Vagina (tissue), 2 donors: ENCODE results near the gene ZNF423. TPM values are rescaled to one million over a fixed set of nuclear protein-coding genes. Genes with fewer than 3 reads are reported as not detected.
"Not testable (repeated sequence)": the region's sequence is repeated elsewhere in the genome, so short reads cannot be mapped to it uniquely, and the experiment has no call there.

Source experiments
- DNase-seq, 2 donors: peaks; one replicate each; pipeline ENCODE4 v3.0.0-alpha.2; 2017; ENCODE audit errors: extremely low spot score in 2 of 2
- H3K27ac ChIP-seq: fragments of 200-600 bp; sonication (generic); one replicate; pipeline ENCODE4 v1.5.1; 2019
- H3K27me3 ChIP-seq: fragments of 200-600 bp; sonication (generic); one replicate; pipeline ENCODE4 v1.5.1; 2019
- H3K36me3 ChIP-seq, 2 donors: fragments of 200-600 bp; sonication (generic); one replicate each; pipeline ENCODE4 v1.5.1; 2017 to 2019
- H3K4me1 ChIP-seq: fragments of 200-600 bp; sonication (generic); one replicate; pipeline ENCODE4 v1.5.1; 2019
- H3K4me3 ChIP-seq, 2 donors: fragments of 200-600 bp; sonication (generic); 1 replicate in 1 of 2; 2 replicates in 1 of 2; pipeline ENCODE4 v1.5.1; 2016 to 2019
- H3K9me3 ChIP-seq: fragments of 200-600 bp; sonication (generic); one replicate; pipeline ENCODE4 v1.5.1; 2019
- POLR2A ChIP-seq, 2 donors: fragments of 450-650 bp; IDR thresholded peaks; one replicate each; pipeline ENCODE4 v1.6.1; 2017; ENCODE audit warnings: antibody characterized with exemption in 2 of 2, mild to moderate bottlenecking in 2 of 2, moderate library complexity in 2 of 2
- POLR2AphosphoS5 ChIP-seq, 2 donors: sonication (generic); formaldehyde crosslinking; IDR thresholded peaks; one replicate each; pipeline ENCODE4 v1.9.0; 2017; ENCODE audit warnings: antibody characterized with exemption in 2 of 2, mild to moderate bottlenecking in 2 of 2, low read depth in 1 of 2; ENCODE audit not compliant: insufficient read depth in 1 of 2
- intact Hi-C: fragments of 100-400 bp; cut with DNase I; formaldehyde crosslinking; loops from one replicate; pipeline ENCODE4 v1.15.1; 2023
- total RNA-seq: library from RNA; depleted of rRNA; stranded (reverse); fragments of >200 nt; gene quantifications from one replicate; pipeline ENCODE4 v1.2.3, GENCODE V29; 2016
- TF ChIP-seq, protein P1 (sequence below), 3 experiments: fragments of 450-650 bp in 2 of 3; fragments of 200-600 bp in 1 of 3; sonication (generic) in 1 of 3; IDR thresholded peaks; one replicate each; pipeline ENCODE4 v1.5.1; 2017 to 2019; ENCODE audit warnings: antibody characterized with exemption in 3 of 3, mild to moderate bottlenecking in 2 of 3, moderate library complexity in 2 of 3

Gene ZNF423
- total RNA-seq, 1 donor from 2014 or later, result 10.3 TPM

- intact Hi-C loops, result no loop called here
- TF ChIP-seq POLR2AphosphoS5 (IDR thresholded peaks at IDR 0.05; ENCODE audit: insufficient read depth in 1 of 2, low read depth in 1 of 2) (no peak), POLR2A (IDR thresholded peaks at IDR 0.05) (no peak)
- TF ChIP-seq, protein P1, sequence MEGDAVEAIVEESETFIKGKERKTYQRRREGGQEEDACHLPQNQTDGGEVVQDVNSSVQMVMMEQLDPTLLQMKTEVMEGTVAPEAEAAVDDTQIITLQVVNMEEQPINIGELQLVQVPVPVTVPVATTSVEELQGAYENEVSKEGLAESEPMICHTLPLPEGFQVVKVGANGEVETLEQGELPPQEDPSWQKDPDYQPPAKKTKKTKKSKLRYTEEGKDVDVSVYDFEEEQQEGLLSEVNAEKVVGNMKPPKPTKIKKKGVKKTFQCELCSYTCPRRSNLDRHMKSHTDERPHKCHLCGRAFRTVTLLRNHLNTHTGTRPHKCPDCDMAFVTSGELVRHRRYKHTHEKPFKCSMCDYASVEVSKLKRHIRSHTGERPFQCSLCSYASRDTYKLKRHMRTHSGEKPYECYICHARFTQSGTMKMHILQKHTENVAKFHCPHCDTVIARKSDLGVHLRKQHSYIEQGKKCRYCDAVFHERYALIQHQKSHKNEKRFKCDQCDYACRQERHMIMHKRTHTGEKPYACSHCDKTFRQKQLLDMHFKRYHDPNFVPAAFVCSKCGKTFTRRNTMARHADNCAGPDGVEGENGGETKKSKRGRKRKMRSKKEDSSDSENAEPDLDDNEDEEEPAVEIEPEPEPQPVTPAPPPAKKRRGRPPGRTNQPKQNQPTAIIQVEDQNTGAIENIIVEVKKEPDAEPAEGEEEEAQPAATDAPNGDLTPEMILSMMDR (IDR thresholded peaks at IDR 0.05), result no peak
- Histone ChIP-seq H3K4me3 (no peak overlapping the region), H3K9me3 (no peaks in the 10 kb centered on the region), H3K27ac (no peak overlapping the region), H3K4me1 (no peaks in the 10 kb centered on the region), H3K27me3 (no peaks in the 10 kb centered on the region), H3K36me3 (no peaks in the 10 kb centered on the region)
- no peak for DNase-seq
Measured at GRCh38 chr16:49886554-49887094, 30.7 kb upstream of the ZNF423 start.

- Histone ChIP-seq H3K4me3 (no peak overlapping the region), H3K27ac (no peak overlapping the region), H3K36me3 (no peaks in the 10 kb centered on the region), H3K4me1 (no peaks in the 10 kb centered on the region), H3K9me3 (no peaks in the 10 kb centered on the region), H3K27me3 (no peaks in the 10 kb centered on the region)
- TF ChIP-seq, protein P1 (IDR thresholded peaks at IDR 0.05), result no peak
- TF ChIP-seq POLR2A (IDR thresholded peaks at IDR 0.05) (no peak), POLR2AphosphoS5 (IDR thresholded peaks at IDR 0.05; ENCODE audit: insufficient read depth in 1 of 2, low read depth in 1 of 2) (no peak)
- intact Hi-C loops, result no loop called here
- DNase-seq, result no peak
Measured at GRCh38 chr16:49884033-49885015, 28.4 kb upstream of the ZNF423 start.

DNA sequence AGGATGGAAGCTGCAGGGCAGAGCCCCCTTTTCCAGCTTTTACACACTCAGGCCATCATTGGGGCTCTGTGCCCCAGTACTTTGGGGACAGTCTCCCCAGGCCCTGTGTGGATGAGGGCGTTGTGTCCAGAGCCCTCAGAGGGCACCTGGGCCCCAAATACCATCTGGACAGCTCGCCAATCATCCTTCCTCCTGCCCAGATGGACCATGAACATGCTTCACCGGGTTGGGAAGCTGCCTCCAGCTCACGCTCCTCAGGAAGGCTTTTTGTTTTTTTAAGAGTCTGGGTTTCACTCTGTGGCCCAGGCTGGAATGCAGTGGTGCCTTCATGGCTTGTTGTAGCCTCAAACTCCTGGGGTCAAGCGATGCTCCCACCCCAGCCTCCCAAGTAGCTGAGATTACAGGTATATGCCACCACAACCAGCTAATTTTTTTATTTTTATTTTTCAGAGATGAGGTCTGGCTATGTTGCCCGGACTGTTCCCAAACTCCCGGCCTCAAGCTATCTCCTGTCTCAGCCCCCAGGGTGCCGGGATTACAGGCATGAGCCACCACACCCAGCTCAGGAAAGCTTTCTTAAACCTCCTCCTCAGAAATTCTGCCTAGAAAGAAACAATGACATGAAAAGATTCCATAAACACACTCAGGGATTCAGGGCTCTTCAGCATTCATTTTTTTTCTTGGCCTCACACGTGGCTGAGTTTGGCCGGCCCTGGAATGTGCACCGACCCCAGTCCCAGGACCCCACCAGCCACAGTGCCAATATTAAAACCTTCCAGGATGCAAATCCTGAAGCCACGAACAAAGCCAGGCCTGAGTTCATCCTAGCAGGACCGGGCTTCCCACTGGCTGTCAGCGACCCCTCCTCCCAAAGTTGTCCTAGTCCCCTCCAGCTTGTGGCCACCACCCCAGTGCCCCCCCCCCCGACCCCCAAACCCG is 27.4 kb upstream of the ZNF423 start:
- no peak for DNase-seq
- intact Hi-C loops, result no loop called here
- no peaks in the 10 kb centered on the region for H3K4me1 ChIP-seq
- no peaks in the 10 kb centered on the region for H3K36me3 ChIP-seq
- H3K9me3 ChIP-seq, result no peaks in the 10 kb centered on the region
- no peaks in the 10 kb centered on the region for H3K27me3 ChIP-seq
- H3K27ac ChIP-seq, result no peak overlapping the region
- no peak overlapping the region for H3K4me3 ChIP-seq
- TF ChIP-seq POLR2AphosphoS5 (IDR thresholded peaks at IDR 0.05; ENCODE audit: insufficient read depth in 1 of 2, low read depth in 1 of 2) (no peak), POLR2A (IDR thresholded peaks at IDR 0.05) (no peak)
- TF ChIP-seq, protein P1 (IDR thresholded peaks at IDR 0.05), result no peak

GRCh38 chr16:49881890-49882289 is 26.0 kb upstream of the ZNF423 start:
- no peaks in the 10 kb centered on the region for H3K27me3 ChIP-seq
- intact Hi-C loops, result no loop called here
- TF ChIP-seq POLR2AphosphoS5 (IDR thresholded peaks at IDR 0.05; ENCODE audit: insufficient read depth in 1 of 2, low read depth in 1 of 2) (no peak), POLR2A (IDR thresholded peaks at IDR 0.05) (no peak)
- TF ChIP-seq, protein P1 (IDR thresholded peaks at IDR 0.05), result no peak

GRCh38 chr16:49878540-49878939 is 22.6 kb upstream of the ZNF423 start:
- DNase-seq, H3K36me3 ChIP-seq, H3K9me3 ChIP-seq, H3K4me3 ChIP-seq, intact Hi-C loops, H3K27ac ChIP-seq, H3K27me3 ChIP-seq: not testable (repeated sequence)
- peaks cover 15% of the 10 kb centered on the region for H3K4me1 ChIP-seq

More at GRCh38 chr16:49881890-49882289, 26.0 kb upstream of the ZNF423 start:
- H3K36me3 ChIP-seq, result no peaks in the 10 kb centered on the region
- no peaks in the 10 kb centered on the region for H3K9me3 ChIP-seq
- peaks cover 1% of the 10 kb centered on the region for H3K4me1 ChIP-seq
- no peak overlapping the region for H3K27ac ChIP-seq
- DNase-seq, result no peak
- no peak overlapping the region for H3K4me3 ChIP-seq
